KBM-7 (cell line): Measurements from ENCODE around the gene CDCA7L.

Experiments used
- DNase-seq: peaks from one replicate; pipeline ENCODE4 v3.0.0-alpha.2; 2015
- in situ Hi-C: fragments of 300-500 bp; cut with MboI; formaldehyde crosslinking; loops from 2 replicates; pipeline ENCODE4 v1.14.3; 2020; ENCODE audit warnings: low sequenced_read_pairs, low pct_unique_long_range_greater_than_20kb, mixed read lengths

The CDCA7L gene, protein sequence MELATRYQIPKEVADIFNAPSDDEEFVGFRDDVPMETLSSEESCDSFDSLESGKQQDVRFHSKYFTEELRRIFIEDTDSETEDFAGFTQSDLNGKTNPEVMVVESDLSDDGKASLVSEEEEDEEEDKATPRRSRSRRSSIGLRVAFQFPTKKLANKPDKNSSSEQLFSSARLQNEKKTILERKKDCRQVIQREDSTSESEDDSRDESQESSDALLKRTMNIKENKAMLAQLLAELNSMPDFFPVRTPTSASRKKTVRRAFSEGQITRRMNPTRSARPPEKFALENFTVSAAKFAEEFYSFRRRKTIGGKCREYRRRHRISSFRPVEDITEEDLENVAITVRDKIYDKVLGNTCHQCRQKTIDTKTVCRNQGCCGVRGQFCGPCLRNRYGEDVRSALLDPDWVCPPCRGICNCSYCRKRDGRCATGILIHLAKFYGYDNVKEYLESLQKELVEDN

DNA sequence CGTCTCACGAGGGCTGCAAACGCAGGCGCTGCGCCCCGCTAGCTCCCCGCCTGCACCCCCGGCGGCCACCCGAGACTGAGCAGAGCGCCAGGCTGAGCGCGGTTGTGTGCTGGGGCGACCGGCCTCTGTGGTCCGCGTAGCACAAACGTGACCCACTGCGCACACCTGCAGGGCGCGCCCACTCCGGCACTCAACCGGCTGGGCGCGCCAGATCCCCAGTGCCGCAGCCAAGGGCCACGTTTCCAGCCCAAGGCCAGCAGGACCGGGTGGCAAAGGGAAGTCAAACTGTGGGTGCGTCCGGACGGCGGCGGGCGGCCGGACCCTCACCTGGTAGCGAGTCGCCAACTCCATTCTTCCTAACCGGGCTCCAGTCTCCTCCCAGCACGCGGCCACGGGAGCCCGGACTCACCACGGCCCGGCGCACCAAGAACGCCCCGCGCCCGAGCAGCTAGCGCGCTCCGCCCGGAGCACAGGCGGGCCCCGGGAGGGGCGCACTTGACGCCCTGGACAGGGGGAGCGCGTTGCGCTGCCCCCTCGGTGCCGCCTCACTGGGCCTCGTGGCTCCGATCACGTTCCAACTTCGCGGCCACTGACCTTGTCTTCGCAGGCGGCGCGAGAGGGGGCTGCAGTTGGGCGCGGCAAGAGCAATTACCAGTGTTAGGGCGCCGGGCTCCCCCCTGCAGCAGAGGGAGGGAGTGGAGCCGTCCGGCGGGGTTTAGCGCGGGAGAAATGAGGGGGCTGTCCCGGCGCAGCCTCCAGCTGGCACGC lies at the start of gene CDCA7L:
TSS of gene CDCA7L (minus strand) at position 446 of the 768 bp plus-strand sequence. CDS start at position 351, 95 bp downstream.
- in situ Hi-C loops = no loop called here
- peak; percentile 89 for DNase-seq

DNA sequence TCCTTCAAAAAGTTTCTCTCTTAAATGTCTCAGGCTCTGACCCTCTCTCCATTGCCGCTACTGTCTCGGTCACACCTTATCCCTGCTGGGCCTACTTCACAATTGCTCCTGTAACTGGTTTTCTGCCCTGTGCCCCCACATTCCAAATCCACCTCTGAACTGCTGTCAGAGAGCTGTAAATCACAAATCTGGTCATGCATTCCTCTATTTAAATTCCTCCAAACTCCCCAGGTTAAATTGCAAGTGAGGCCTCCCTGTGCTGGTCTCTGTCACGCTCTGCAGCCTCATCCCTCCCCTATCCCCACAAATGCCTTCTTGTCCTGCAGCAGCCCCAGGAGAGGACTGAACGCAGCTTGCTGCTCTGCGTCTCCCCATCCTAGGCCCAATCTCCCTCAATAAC lies 40.4 kb upstream of the CDCA7L start:
- DNase-seq = no peak
- in situ Hi-C loops = no loop called here

DNA sequence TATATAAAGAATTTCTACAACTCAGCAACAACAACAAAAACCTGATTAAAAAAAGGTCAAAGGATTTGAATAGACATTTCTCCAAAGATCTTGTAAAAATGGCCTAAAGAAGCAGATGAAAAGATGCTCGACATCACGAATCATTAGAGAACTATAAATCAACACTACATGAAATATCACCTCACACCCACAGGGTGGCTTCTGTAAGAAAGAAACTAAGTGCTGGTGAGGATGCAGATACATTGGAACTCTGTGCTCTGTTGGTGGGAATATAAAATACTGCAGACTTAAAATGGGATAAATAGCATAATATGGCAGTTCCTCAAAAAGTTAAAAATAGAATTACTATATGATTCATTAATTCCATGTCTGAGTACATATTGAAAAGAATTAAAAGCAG lies 38.3 kb upstream of the CDCA7L start:
- DNase-seq = no peak
- in situ Hi-C loops = no loop called here

DNA sequence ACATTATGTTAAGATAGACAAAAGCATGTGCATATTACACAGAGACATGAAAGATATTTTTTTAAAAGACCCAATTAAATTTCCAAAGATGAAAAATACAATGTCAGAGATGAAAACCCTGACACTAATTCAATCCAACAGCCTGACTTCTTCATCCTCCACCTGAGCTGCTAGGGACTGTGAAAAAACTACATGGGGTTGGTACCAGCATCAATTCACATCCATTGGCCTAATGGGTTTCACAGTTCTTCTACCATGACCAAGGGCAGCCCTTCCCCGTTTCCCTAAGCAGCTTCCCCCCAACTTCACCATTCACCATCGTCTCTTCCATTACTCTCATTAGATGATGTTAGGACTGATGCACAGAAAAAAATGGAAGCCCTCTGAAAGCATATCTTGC lies 37.4 kb upstream of the CDCA7L start:
- DNase-seq = no peak
- in situ Hi-C loops = no loop called here

DNA sequence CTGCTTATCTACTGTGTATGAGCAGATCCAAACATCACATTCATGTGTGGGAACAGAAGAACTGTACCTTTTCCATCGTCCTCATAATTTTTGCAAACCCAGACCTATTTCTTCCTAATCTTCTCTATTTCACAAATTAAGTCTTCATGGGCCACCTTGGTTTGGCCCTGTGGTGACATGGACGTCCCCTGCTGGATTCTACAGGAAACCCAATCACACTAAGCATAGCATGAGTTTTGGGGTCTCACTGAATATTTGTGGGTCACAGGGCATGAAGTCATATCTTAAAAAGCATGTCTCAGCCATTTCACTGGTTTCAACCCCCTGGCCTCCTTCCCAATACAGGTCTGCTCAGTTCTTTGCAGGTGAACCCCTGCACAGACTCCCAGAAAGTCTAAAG lies 35.8 kb upstream of the CDCA7L start:
- in situ Hi-C loops = no loop called here
- no peak for DNase-seq

DNA sequence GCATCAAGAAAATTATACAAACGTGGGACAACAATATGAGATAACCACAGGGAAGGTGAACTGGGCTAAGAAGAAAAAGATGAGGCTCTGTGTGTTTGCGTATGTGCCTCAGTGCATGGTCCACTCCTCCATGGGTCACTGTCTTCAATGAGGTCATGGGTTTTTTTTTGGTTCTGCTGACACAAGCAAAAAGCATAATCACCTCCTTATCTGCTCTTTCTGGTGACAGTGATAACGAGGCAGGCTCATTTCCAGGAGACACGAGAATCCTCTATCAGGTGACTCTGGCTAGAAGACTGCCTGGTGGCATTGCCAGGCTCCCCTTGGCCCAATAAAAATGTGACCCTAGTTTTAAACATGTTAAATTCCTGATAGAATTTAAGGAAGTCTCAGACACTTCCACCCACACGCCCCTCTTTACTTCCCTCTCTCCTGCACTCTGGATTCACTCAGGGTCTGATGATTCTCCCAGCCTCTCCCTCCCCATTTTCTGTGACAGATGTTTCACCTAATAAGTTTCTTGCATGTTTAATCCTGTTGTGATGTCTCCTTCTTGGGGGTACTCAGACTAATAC lies 35.3 kb upstream of the CDCA7L start:
- no peak for DNase-seq
- in situ Hi-C loops = no loop called here

DNA sequence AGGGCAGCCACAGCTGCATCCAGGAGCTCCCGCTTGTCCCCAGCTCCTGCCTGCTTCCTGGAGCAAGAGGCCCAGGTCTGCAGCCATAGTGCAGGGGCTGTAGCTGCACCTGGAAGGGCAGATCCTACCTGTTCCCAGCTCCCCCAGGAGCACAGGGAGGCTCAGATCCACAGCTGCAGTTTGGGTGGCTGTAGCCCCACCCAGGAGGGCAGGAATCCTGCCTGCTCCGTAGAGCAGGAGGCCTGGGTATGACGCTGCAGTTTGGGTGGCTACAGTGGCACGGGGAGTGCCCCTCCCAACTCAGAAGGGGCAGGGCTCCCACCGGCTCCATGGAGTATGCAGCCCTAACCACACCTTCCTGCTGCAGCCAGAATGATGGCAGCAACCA lies 26.7 kb upstream of the CDCA7L start:
- no peak for DNase-seq
- in situ Hi-C loops = no loop called here

DNA sequence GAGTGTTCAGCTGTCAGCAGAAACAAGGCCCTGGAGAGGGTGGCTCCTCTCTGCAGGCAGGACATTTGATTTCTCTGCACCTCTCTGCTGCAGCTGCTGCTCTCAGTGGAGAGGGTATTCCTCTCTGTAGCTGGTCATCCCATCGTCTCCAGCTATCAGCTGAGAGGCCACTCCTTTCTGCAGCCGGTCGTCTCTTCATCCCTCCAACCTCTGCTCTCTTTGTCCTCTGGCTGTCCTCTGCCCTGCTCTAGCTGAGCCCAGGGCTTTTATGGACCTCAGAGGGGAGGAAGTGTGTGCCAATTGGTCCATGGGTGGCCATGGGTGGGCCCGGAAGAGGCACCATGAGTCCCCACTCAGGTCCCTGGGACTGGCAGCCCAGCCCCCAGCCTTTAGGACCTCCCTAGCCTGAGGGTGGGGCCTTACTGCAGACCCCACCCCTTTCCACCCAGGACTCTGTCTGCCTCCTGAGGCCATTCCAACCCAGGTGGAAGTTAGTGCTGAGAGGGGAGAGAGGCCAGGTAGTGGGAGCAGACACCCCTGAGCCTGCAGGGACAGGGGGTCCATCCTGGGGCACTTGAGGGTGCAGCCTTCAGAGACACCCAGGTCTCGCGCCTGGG lies 26.2 kb upstream of the CDCA7L start:
- DNase-seq = no peak
- in situ Hi-C loops = no loop called here

DNA sequence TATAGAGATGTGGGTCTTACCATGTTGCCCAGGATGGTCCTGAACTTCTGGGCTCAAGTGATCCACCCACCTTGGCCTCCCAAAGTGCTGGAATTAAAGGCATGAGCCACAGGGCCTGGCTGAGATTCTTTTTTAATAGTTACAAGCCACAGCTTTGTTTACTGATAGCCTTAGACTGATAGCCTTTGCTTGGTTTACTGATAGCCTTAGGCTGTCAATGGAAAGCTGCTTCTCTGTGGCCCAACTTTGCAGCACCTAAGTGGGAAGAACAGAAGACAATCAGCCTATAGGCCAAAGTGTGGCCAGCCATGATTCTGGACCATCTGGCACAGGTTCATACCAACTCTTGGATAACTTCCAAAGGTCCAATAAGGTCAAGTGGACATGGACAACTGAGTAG lies 24.1 kb upstream of the CDCA7L start:
- in situ Hi-C loops = no loop called here
- DNase-seq = no peak

DNA sequence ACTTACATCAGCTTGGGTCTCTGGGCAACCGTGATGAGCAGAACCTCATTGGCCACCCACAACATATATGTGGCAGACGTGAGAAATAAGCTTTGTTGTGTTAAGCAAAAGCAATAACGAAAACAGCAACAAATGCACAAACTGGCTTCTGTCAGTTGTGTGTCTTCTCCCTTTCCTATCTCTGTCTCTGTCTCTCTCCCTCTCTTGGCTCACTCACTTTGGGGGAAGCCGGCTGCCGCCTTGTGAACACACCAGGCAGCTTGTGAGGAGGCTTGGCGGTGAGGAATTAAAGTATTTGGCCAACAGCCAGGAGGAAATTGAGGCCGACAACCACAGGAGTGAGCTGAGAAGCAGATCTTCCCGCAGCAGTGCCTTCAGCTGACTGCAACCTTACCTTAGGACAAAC lies 21.9 kb upstream of the CDCA7L start:
- peak; percentile 89 for DNase-seq
- in situ Hi-C loops = no loop called here

DNA sequence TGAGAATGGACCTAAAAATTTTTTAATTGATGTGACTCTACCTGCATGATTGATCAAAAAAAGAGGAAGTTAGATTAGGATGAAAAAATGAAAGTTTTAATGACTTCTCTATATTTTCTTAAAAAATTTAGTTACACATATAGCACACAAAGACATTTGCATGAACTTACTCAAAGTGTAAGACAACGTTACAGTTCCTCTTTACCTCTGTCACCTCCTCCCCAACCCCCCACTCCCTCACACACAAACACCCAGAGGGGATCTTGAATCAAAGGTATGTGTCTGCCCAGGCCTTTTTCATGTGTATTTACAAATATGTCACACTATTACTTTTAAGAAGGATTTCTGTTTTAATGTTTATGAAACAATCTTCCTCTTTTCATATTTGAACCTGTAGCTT lies 20.6 kb upstream of the CDCA7L start:
- no peak for DNase-seq
- in situ Hi-C loops = no loop called here

DNA sequence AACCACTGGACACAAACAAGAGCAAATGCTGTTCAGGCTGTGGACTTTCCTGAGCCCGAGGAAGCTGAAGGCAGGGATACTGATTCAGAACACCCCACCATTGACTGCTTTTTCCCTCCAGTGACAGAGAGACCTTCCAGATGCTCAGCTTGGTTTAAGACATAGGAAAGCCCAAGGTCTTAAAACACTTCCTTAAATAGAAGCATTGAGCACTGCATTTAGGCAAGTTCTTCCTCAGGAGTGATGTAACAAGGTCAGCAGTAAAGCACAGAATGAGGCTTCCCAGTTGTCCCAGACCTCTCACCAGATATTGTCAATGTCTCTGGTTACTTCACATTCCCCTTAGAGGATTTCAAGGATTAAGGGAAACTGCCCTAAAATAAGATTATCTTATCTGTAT lies 19.6 kb upstream of the CDCA7L start:
- DNase-seq = no peak
- in situ Hi-C loops = no loop called here

DNA sequence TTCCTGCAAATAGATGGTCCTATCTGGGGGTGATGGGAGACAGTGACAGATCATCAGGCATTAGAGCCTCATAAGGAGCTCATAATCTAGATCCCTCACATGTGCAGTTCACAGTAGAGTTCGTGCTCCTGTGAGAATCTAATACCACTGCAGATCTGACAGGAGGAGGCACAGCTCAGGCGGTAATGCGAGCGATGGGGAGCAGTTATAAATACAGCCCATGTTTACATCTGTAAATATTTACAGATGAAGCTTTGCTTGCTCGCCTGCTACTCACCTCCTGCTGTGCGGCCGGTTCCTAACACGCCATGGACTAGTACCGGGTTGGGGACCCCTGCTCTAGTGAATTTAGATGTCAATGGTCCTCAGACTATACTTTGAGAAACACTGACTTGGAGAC lies 17.0 kb upstream of the CDCA7L start:
- in situ Hi-C loops = no loop called here
- DNase-seq = no peak

DNA sequence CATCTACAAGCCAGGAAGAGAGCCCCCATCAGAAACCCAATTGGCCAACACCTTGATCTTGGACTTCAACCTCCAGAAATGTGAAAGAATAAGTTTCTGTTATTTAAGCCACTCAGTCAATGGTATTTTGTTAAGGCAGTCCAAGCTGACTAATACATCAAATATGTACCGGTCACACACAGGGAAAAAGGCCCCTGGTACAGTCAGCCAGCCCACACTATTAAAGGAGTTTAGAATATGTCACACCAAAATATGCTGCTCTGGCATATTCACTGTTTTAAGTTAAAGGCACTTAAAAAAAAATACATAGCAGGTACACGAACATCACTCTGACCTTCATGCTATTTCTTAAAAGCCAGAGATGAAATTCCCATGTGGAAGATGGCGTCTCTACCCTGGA lies 15.2 kb upstream of the CDCA7L start:
- in situ Hi-C loops = no loop called here
- DNase-seq = no peak

DNA sequence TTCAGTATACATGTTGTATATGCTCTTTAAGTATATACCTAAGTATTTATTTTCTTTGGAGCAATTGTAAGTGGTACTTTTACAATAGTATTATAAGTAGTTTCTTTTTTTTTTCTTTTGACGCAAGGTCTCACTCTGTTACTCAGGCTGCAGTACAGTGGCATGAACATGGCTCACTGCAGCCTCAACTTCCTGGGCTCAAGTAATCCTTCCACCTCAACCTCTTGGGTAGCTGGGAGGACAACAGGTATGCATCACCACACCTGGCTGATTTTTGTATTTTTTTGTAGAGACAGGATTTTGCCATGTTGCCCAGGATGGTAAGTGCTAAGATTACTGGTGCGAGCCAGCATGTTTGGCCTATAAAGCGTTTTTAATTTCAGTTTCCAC lies 13.7 kb upstream of the CDCA7L start:
- in situ Hi-C loops = no loop called here
- no peak for DNase-seq

DNA sequence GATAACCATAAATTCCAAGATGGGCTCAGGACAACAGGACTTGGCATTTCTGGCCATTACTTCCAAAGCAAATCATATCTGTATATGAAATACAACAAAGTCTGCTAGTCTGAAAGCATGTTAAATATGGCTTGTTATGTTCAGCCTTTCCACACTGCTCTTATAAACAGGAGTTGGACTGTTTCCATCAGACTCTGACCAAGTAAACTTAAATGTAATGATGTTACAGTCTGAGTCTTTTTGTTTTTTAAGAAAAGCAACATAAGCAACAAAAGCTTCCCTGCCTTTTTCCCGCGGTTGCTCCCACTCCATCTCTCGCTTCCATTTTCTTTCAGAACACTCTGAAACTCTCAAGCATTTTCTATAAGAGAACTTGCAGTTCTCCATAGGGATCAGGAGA lies 8.1 kb upstream of the CDCA7L start:
- DNase-seq = no peak
- in situ Hi-C loops = no loop called here

DNA sequence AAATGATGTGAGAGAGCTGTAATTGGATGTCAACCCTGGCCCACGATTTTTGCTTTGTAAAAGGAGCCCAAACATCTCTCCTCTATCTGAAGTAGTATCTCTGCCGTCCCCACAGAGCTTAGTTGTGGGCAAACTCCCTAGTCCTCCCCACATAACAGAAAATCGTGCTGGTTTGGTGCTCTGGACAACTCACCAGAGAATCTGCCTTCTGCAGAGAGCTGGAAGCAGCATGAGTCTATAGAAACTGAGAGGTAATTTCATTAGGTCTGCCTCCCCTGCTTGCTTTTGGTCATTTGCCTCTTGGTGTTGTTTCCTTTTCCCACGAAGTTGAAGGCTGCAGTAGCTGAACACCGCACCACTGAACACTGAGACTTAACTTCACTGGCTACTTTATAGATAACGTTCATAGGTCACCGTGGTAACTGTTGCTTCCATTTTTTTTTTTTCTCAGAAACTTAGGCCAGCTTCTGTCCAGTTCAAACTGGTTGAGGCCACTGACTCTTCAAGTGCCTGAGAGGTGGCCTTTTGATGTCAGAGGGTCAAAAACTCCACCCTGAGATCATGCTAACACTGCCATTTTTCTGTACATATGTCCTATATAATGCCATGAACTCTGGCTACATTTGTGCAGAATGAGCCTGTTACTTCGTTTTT lies 3.3 kb upstream of the CDCA7L start:
- in situ Hi-C loops = no loop called here
- DNase-seq = no peak

DNA sequence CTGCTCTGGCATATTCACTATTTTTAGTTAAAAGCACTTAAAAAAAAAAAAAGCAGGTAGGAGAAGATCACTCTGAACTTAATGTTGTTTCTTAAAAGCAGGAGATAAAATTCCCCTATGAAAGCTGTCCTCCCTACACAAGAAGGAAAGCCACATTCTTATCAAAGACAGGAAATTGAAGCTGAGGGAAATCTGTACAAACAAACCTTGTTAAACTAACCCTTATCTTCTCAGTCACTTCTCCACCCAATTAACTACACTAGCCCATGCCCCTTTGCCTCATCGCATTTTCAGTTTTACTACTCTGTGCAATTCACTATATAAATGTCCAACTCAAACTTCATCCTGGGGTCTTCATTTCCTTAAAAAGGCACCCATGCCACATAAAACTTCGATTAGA lies 2.7 kb upstream of the CDCA7L start:
- DNase-seq = no peak
- in situ Hi-C loops = no loop called here

DNA sequence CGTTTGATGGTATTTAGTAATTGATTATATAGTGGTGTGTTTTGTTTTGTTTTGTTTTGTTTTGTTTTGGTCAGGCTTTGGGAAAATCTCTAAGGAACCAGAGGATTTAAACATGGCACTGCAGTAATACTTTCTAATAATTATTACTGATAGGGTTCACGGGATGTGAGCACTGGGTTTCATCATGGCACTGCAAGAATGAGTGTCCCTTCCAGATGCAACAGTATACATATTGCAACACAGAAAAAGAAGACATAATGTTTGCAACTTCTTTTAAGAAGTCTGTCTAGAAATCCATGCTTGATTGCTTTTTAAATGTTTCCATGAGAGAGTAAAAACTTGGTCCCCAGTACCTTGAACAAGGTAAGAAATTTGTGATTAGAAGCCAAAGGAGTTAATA lies 2.2 kb upstream of the CDCA7L start:
- in situ Hi-C loops = no loop called here

More for the DNA sequence above, 2.2 kb upstream of the CDCA7L start:
- DNase-seq = no peak
